Activated CD8-positive, alpha-beta memory T cell treated with anti-CD3 and anti-CD28 coated beads, Interleukin-2, amount 50 U/mL, for 1 hour (primary cell): ENCODE results near the gene ZSWIM3.
A peak's percentile ranks its signal among the peaks of the same experiment; 100 is the strongest.
"Not testable (repeated sequence)": the region's sequence is repeated elsewhere in the genome, so short reads cannot be mapped to it uniquely, and the experiment has no call there.

Source experiments
- DNase-seq: peaks from one replicate; pipeline ENCODE4 v3.0.0-alpha.2; 2020; ENCODE audit errors: extremely low read depth

The ZSWIM3 gene

DNA sequence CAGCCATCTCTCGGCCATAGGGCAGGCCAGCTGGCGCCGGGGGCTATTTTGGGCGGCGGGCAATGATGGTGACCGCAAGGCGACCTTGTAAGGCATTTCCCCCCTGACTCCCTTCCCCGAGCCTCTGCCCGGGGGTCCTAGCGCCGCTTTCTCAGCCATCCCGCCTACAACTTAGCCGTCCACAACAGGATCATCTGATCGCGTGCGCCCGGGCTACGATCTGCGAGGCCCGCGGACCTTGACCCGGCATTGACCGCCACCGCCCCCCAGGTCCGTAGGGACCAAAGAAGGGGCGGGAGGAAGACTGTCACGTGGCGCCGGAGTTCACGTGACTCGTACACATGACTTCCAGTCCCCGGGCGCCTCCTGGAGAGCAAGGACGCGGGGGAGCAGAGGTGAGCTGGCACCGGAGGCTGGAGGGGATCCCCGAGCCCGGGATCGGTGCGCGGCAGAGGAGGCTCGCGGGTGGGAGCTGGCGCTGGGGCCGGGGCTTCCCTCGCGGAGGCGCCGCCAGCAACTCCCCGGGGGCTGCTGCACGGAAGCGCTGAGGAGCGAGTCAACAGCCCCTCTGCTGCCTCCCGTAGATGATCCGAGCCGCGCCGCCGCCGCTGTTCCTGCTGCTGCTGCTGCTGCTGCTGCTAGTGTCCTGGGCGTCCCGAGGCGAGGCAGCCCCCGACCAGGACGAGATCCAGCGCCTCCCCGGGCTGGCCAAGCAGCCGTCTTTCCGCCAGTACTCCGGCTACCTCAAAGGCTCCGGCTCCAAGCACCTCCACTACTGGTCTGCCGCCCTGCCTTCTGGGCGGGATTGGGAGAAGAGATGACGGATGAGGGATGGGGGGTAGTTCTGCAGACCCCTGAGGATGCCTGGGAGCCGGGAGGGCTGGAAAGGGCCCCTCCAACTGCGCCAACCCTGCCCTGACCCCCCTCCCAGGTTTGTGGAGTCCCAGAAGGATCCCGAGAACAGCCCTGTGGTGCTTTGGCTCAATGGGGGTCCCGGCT is 33.9 kb downstream of the ZSWIM3 start, which contains the start of the genes CTSA and NEURL2:
CTSA (plus strand) TSS at position 351 of the 999 bp plus-strand sequence; CDS start at position 585, 234 bp downstream.
NEURL2 (minus strand) TSS at position 224 of the 999 bp plus-strand sequence; CDS start at position 7, 217 bp downstream.
- peak; percentile 56 for DNase-seq

DNA sequence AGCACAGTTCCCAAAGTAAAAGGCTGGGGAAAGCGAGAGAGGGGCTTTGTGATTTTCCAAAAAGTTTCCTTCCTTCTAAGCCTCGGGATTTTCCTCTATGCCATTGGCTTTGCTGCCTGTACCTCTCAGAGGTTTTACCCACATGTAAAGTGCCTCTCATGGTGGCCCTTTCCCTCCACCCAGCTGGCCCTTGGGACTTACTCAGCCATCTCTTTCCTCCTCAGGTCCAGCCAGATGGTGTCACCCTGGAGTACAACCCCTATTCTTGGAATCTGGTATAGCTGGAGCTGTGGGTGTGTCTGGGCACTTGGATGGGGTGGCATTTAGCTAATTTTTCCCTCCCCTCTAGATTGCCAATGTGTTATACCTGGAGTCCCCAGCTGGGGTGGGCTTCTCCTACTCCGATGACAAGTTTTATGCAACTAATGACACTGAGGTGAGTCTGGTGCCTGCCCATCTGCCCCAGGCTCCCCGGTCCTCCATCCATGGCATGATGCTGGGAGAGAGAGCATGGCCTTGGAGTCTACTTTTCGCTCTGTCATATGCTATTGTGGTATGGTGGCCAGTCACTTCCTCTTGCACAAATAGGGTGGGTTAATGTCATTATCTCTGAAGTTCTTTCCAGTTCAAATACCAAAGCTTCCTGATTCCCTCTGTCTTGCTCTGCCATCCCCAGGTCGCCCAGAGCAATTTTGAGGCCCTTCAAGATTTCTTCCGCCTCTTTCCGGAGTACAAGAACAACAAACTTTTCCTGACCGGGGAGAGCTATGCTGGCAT is 34.8 kb downstream of the ZSWIM3 start:
- no peak for DNase-seq

DNA sequence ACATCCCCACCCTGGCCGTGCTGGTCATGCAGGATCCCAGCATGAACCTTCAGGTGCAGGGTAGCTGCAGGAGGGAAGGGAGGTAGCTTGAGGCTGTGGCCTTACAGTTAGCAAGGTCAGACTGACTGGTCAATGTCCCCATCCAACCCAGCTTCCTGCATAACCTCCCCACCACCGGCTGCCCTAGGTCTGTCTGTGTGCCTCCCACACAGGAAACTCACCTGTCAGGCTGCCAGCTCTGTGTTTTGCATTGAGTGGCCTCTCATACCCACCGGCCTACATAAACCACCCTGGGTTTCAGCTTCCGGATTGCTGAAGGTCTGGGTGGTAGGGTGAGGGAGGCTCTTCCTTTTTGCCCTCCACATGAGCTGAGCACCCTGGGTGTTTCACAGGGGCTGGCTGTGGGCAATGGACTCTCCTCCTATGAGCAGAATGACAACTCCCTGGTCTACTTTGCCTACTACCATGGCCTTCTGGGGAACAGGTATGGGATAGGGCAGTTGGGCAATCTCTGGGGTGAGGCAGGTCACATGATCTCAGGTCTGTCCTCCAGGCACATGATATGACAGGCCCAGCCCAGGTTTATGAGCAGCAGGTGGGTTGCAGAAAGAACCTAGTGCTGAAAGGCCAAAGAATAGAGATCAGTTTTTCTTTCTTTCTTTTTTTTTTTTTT is 35.5 kb downstream of the ZSWIM3 start:
- DNase-seq, result no peak

DNA sequence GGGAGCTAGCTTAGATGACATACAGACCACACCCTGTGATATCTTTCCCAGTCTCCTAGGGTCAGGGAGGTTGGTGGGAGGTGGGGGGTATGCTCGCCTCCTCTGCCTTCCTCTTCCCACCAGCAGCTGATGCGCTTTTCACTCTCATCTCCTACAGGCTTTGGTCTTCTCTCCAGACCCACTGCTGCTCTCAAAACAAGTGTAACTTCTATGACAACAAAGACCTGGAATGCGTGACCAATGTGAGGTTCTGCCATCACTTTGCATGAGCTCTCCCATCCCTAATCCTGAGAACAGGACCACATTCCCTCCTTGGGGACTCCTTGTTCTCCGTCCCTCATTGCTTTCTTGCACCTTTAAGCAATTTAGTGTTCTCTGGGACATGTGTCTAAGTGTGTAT is 36.4 kb downstream of the ZSWIM3 start:
- DNase-seq, result no peak

DNA sequence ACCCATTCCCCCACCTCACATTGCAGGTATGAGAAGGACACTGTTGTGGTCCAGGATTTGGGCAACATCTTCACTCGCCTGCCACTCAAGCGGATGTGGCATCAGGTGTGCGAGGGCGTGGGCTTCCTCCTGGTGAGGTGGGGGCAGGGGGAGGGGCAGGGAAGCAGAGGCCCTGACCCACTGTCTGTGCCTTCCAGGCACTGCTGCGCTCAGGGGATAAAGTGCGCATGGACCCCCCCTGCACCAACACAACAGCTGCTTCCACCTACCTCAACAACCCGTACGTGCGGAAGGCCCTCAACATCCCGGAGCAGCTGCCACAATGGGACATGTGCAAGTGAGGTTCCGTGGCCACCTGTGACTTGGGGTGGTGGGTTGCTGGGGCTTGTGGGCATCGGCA is 37.4 kb downstream of the ZSWIM3 start:
- no peak for DNase-seq

DNA sequence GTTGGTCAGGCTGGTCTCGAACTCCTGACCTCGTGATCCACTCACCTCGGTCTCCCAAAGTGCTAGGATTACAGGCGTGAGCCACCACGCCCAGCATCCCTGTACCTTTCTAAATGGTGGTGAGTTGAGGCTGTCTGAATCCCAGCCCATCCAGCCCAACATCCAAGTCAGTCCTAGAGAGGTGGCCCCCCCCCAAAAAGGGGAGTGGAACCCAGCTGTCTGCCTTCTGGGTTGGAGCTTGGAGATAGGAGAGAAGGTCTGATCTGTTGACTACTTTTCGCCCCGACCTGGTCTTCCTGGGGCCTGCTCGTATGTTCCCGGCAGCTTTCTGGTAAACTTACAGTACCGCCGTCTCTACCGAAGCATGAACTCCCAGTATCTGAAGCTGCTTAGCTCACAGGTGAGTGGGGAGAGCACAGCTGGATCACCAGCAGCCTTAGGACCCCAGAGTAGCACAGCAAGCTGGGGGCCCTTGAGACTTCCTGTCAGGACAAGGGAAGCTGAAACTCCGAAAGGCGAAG is 39.3 kb downstream of the ZSWIM3 start:
- no peak for DNase-seq

DNA sequence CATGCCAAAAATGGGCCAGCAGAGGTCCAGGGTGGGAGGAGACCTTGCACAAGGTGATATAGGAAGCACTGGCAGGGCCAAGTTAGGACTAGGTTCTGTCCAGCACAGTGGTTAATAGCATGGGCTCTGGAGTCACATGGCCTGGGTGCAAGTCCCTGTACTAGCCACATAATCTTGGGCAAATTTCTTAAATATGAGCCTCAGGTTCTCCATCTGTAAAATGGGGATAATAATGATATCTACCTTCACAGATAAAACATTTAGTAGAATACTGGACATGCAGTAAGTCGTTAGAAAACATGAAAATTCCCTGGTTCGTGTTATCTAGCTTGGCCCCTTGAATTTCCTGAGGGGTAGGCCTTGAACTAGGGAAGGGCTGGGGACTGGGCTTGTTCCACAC is 39.9 kb downstream of the ZSWIM3 start:
- DNase-seq, result no peak

DNA sequence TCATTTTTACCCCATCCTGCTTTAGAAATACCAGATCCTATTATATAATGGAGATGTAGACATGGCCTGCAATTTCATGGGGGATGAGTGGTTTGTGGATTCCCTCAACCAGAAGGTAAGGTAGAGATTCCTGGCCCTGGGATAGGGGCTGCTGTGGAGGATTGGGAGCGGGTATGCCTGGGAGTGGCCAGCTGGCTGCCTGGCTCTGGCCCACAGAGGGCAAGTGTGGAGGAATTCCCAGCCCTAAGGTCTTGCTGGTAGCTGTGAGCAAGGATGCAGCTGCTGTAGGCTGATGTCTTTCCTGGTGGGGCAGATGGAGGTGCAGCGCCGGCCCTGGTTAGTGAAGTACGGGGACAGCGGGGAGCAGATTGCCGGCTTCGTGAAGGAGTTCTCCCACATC is 40.3 kb downstream of the ZSWIM3 start:
- no peak for DNase-seq

DNA sequence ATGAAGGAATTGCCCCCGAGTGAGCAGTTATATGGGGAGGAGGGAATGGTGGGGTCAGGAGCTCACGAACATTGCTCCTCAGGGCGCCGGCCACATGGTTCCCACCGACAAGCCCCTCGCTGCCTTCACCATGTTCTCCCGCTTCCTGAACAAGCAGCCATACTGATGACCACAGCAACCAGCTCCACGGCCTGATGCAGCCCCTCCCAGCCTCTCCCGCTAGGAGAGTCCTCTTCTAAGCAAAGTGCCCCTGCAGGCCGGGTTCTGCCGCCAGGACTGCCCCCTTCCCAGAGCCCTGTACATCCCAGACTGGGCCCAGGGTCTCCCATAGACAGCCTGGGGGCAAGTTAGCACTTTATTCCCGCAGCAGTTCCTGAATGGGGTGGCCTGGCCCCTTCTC is 40.9 kb downstream of the ZSWIM3 start:
- no peak for DNase-seq

DNA sequence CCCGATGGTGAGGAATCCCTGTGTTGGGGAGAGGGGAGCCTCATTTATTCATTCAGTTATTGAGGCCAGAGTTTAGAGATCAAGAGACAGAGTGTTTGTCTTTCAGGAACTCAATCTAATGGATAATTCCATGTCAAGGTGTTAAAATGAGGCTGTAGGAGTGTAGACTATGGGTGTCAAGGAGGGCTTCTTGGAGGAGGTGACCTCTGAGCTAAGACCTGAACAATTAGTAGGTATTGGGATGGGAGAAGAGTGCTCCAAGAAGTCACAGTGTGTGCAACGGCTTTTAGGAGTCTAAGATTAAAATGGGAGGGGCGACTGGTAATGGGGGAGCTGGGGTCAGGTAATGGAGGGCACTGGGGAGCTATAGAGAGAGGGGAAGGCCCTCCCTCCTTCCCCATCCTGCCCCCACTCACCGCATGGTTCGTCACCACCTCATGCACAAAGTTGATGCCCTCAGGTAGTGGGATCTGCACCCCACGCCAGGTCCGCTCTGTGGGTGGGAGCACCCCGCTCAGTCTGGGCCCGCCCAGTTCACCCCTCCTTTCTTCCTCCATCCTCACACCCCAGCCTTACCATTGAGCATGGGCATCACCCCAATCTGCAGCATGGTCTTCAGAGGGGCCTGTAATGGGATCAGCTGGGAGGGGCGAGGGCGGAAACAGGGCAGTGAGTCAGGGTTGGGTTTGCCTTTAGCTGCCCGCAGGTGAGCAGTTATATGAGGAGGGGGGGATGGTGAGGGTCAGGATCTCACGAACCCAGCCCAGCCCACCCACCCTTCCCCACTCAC is 41.8 kb downstream of the ZSWIM3 start:
- no peak for DNase-seq

DNA sequence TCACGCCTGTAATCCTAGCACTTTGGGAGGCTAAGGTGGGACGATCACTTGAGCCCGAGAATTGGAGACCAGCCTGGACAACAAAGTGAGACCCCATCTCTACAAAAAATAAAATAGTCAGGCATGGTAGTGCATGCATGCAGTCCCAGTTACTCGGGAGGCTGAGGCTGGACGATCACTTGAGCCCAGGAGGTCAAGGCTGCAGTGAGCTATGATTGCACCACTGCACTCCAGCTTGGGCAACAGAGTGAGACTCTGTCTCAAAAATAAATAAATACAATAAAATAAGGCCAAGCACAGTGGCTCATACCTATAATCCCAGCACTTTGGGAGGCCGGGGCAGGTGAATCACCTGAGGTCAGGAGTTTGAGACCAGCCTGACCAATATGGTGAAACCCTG is 43.9 kb downstream of the ZSWIM3 start:
- not testable (repeated sequence) for DNase-seq

DNA sequence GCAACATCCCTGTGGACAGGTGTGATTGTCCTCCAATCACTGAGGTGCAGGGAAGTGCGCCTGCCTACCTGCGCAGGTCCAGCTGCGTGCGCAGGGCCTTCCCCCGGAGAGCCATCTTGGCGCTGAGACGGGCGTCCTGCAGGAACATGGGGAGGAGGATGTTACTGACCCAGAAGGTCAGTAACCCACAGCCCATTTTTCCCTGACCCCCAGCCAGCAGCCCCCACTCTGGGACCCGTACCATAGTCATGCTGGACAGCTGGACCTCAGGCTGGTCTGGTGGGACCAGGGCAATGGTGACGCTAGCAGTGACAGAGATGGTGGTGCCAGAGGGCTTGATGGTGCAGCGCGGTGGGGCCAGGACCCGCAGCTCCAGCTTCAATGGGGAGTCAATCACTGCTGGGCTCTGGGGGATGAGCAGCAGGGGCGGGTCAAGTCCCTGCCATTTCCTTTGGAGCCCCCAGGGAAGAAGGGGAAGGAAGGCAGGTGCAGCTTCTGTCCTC is 44.8 kb downstream of the ZSWIM3 start:
- no peak for DNase-seq

DNA sequence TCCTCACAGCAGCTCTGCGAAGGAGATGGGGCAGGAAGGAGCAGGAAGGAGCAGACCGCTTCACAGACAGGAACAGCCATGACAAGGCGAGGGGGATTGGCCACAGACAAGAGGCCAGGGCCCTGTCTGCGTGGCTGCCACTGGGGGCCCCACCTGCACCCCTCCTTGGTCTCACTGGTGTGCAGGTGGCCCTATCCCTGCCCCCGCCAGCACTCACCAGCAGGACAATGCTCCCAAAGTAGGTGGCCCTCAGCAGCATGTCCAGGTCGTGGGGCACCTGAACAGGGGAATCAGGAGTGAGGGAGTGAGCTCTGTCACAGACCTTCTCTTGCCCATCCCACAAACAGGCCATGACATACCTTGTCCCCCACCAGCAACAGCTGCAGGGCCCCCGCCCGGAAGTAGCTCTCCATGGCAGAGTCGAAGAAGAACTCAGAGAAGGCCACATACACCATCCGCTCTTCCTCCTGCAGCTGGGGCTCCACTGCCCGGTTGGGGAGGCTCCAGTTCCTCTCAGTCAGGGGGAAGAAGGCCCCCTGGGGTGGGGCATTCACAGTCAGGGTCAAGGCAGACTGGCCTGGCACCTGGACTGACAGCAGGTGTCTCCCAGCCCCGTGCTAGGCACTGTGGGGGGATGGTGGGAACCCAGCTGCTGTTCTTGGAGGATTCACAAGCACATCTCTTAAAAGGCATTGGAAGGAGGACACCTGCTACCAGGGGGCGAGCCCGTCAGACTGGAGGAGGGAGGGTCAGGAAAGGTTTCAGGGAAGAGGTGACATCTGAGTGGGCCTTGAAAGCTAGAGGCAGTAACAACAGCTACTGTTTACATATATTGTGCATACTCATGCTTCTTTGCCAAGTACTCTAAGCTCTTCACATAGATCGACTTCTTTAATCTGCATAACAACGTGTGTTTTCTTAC is 47.4 kb downstream of the ZSWIM3 start:
- DNase-seq, result no peak

DNA sequence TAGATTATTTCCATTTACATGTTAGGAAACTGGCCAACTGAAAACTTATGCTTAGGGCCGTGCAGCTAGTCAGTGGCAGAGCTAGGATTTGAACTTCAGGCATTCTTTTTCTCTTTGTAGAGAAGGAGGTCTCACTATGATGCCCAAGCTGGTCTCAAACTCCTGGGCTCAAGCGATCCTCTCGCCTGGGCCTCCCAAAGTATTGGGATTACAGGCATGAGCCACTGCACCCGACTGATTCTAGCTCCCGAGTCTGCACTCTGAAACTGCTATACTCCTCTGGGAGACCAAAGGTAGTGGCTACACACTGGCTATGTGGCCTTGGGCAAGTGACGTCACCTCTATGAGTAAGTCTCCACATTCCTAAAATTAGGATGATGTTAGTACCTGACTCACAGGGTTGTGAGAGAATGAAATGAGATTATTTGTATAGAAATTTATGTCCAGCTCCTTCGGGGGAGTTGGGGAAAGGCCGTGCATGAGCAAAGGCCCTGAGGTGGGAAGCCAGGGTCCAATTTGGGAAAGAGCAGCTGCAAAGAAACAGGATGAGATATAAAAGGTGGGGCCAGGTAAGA is 48.2 kb downstream of the ZSWIM3 start:
- DNase-seq, result no peak

DNA sequence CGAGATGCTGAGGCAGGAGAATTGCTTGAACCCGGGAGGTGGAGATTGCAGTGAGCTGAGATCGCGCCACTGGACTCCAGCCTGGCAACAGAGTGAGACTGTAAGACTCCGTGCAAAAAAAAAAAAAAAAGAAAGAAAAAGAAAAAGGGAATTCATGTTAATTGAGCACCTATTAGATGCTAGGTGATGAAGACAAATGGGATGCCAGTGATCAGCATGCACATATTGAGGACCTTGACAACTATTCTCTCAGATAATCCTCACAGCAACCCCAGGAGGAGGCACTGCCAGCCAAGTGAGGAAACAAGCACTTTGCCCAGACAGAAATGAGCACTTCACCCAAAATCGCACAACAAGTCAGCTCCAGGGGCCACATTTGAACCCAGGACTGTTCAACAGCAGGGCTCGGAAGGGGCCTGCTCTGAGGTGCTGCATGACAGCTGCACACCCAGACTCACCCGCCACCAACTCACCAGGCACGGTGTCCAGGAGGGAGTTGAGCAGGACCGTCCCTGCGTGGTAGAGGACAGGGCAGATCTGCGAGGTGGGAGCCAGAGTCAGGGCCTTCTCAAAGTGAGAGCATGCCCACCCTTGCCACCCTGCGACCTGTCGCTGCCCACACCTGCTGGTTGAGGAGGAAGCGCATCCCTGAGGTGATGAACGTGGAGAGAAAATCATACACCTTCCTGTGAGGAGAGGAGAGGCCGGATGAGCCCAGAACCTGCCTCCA is 50.0 kb downstream of the ZSWIM3 start:
- no peak for DNase-seq

DNA sequence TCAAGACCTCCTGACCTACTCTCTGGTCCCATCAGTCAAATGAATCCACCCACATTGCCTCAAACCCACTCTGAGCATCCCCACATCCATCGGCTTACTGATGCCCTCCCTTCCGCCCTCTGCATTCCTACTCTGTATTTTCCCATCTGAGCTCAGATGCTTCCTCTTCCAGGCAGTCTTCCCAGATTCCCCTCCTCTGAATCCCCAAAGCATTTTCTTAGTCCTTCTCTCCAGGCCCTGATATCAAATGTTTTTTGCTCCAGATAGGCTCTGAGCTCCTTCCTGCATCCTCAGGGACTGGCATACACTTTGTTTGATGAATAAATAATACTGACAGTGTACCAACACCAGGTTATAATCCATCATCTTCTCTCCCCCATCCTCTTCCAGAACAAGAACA is 50.7 kb downstream of the ZSWIM3 start:
- no peak for DNase-seq

DNA sequence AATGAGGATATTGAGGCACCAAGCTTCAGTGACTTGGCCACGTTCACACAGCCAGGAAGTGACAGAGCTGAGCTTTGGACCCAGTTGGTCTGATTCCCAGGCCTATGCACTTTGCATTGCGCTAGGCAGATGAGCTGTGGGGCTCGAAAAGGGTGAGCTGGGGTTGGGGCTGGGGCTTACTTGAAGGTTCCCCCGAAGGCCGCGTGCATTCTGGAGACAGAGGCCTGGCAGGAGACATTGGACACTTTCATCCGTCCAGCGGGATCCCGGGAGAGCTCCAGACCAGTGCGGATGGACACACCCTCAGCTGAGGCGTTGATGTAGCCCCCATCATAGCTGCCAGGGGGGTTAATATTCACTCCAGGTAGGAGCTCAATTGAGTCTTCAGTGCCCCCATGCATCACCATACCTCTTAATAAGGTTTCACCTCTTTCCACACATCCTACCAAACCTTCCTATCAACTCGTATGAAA is 52.0 kb downstream of the ZSWIM3 start:
- no peak for DNase-seq
